A549 (cell line): ENCODE results near the gene HMCES. TPM values are rescaled to one million over a fixed set of nuclear protein-coding genes. Genes with fewer than 3 reads are reported as not detected.
"Not testable (repeated sequence)": the region's sequence is repeated elsewhere in the genome, so short reads cannot be mapped to it uniquely, and the experiment has no call there.

Experiments
- ATAC-seq, 2 experiments: fragments of 200-7000 bp in 1 of 2; fragments of >200 bp in 1 of 2; cut with Nextera tagmentation in 1 of 2; cut with Tn5 transposase in 1 of 2; 3 replicates each; pipeline versions ENCODE4 v1.8.0 to v1.9.1; 2018 to 2020; ENCODE audit warnings: mild to moderate bottlenecking in 1 of 2, moderate library complexity in 1 of 2
- CTCF ChIA-PET: fragments of 300-600 bp; sonication (Branson Sonifier 250); formaldehyde crosslinking; extraction: SDS; loops from one replicate; lab custom pipeline; 2021; ENCODE audit warnings: antibody characterized with exemption, inconsistent platforms; lab: Yijun Ruan, JAX
- POLR2A ChIA-PET: fragments of 350-600 bp; formaldehyde crosslinking; extraction: SDS; loops from one replicate; lab custom pipeline; 2021; ENCODE audit warnings: antibody characterized with exemption, inconsistent platforms; lab: Yijun Ruan, JAX
- DNase-seq, 2 experiments: peaks; one replicate each; pipeline versions ENCODE4 v3.0.0 to v3.0.0-alpha.2; 2011 to 2016; ENCODE audit warnings: low read depth in 1 of 2, low spot score in 1 of 2
- FAIRE-seq: peaks from 2 replicates; lab custom pipeline; 2011; peaks lifted over from hg19 to GRCh38; lab: Jason Lieb, UNC
- H3K27ac ChIP-seq, 2 experiments: fragments of >200 bp; sonication (Bioruptor Twin); formaldehyde crosslinking; 3 replicates each; pipeline ENCODE4 v1.5.1; 2016 to 2017
- H3K4me1 ChIP-seq: fragments of >200 bp; sonication (Bioruptor Twin); formaldehyde crosslinking; 3 replicates; pipeline ENCODE4 v1.6.1; 2016
- H3K4me2 ChIP-seq: fragments of >200 bp; sonication (Bioruptor Twin); formaldehyde crosslinking; 3 replicates; pipeline ENCODE4 v1.6.1; 2016
- H3K4me3 ChIP-seq: fragments of >200 bp; sonication (Bioruptor Twin); formaldehyde crosslinking; 3 replicates; pipeline ENCODE4 v1.5.1; 2016
- H3K9me3 ChIP-seq: fragments of >200 bp; sonication (Bioruptor Twin); formaldehyde crosslinking; 3 replicates; pipeline ENCODE4 v1.6.1; 2016
- BHLHE40 ChIP-seq: IDR thresholded peaks from 2 replicates; pipeline ENCODE4 v1.6.1; 2012; ENCODE audit warnings: low read depth, low read length, inconsistent platforms
- CBX2 ChIP-seq: fragments of 200-600 bp; sonication (generic); IDR thresholded peaks from 2 replicates; pipeline ENCODE4 v1.6.1; 2016; ENCODE audit warnings: low read depth, mild to moderate bottlenecking, borderline replicate concordance
- CBX8 ChIP-seq: fragments of 200-600 bp; sonication (generic); IDR thresholded peaks from 2 replicates; pipeline ENCODE4 v1.6.1; 2016
- CEBPB ChIP-seq, 2 experiments: fragments of >200 bp in 1 of 2; sonication (Bioruptor Twin) in 1 of 2; formaldehyde crosslinking in 1 of 2; IDR thresholded peaks; 2 replicates each; pipeline ENCODE4 v1.6.1; 2012 to 2016
- CHD4 ChIP-seq: fragments of 200-600 bp; sonication (generic); IDR thresholded peaks from 2 replicates; pipeline ENCODE4 v1.6.1; 2016; ENCODE audit warnings: antibody characterized with exemption, mild to moderate bottlenecking, borderline replicate concordance
- EHF ChIP-seq: fragments of 250-450 bp; sonication (Bioruptor Pico); IDR thresholded peaks from 2 replicates; pipeline ENCODE4 v1.5.0; 2020; ENCODE audit warnings: mild to moderate bottlenecking
- EHMT2 ChIP-seq: fragments of 200-600 bp; sonication (generic); IDR thresholded peaks from 2 replicates; pipeline ENCODE4 v1.6.1; 2016; ENCODE audit warnings: antibody characterized with exemption, low read depth, mild to moderate bottlenecking, moderate library complexity
- ESRRA ChIP-seq: fragments of 150-350 bp; IDR thresholded peaks from 2 replicates; pipeline ENCODE4 v1.6.1; 2014; ENCODE audit warnings: mild to moderate bottlenecking, low read length, borderline replicate concordance
- FOSB ChIP-seq: fragments of 250-450 bp; sonication (Bioruptor Pico); IDR thresholded peaks from 2 replicates; pipeline ENCODE4 v1.5.0; 2020; ENCODE audit warnings: mild to moderate bottlenecking, moderate library complexity
- FOSL2 ChIP-seq, 2 experiments: fragments of 450-650 bp in 1 of 2; fragments of >200 bp in 1 of 2; sonication (Bioruptor Twin) in 1 of 2; formaldehyde crosslinking; IDR thresholded peaks; 2 replicates each; pipeline versions ENCODE4 v1.5.0 to v1.6.1; 2016 to 2020; ENCODE audit warnings: mild to moderate bottlenecking in 1 of 2, moderate library complexity in 1 of 2
- HDAC2 ChIP-seq: fragments of 200-600 bp; sonication (generic); IDR thresholded peaks from 2 replicates; pipeline ENCODE4 v1.6.1; 2016
- HEYL ChIP-seq: fragments of 250-450 bp; sonication (Bioruptor Pico); IDR thresholded peaks from 2 replicates; pipeline ENCODE4 v1.8.0; 2021; ENCODE audit warnings: mild to moderate bottlenecking, moderate library complexity
- HOXB13 ChIP-seq: fragments of 250-450 bp; sonication (Bioruptor Pico); IDR thresholded peaks from 2 replicates; pipeline ENCODE4 v1.5.0; 2020; ENCODE audit warnings: low read depth, mild to moderate bottlenecking, moderate library complexity
- JUN ChIP-seq, 2 experiments: fragments of >200 bp; sonication (Bioruptor Twin); formaldehyde crosslinking; IDR thresholded peaks; 2 replicates in 1 of 2; 3 replicates in 1 of 2; pipeline ENCODE4 v1.6.1; 2016 to 2017
- JUNB ChIP-seq: fragments of >200 bp; sonication (Bioruptor Twin); formaldehyde crosslinking; IDR thresholded peaks from 2 replicates; pipeline ENCODE4 v1.6.1; 2016
- KDM1A ChIP-seq: fragments of 200-600 bp; sonication (generic); IDR thresholded peaks from 2 replicates; pipeline ENCODE4 v1.6.1; 2016; ENCODE audit warnings: low read depth, mild to moderate bottlenecking
- MAFK ChIP-seq: fragments of 450-650 bp; IDR thresholded peaks from 2 replicates; pipeline ENCODE4 v1.6.1; 2014; ENCODE audit not compliant: partially characterized antibody
- NFE2L2 ChIP-seq: fragments of 150-350 bp; conservative IDR thresholded peaks from 2 replicates; pipeline ENCODE4 v1.6.1; 2014; ENCODE audit warnings: low read length
- NPAS2 ChIP-seq: fragments of 250-450 bp; sonication (Bioruptor Pico); IDR thresholded peaks from 2 replicates; pipeline ENCODE4 v1.8.0; 2022; ENCODE audit warnings: mild to moderate bottlenecking, moderate library complexity, borderline replicate concordance
- POLR2AphosphoS2 ChIP-seq: conservative IDR thresholded peaks from 2 replicates; pipeline ENCODE4 v1.6.1; 2012; ENCODE audit warnings: low read length, improper control_type of control experiment, inconsistent platforms
- RARB ChIP-seq: fragments of 250-450 bp; sonication (Bioruptor Pico); IDR thresholded peaks from 2 replicates; pipeline ENCODE4 v1.8.0; 2021; ENCODE audit warnings: mild to moderate bottlenecking, moderate library complexity
- RCOR1 ChIP-seq: fragments of 150-350 bp; IDR thresholded peaks from 2 replicates; pipeline ENCODE4 v1.6.1; 2014; ENCODE audit warnings: antibody characterized with exemption, low read length, low read depth
- RFX5 ChIP-seq: fragments of 450-650 bp; IDR thresholded peaks from 2 replicates; pipeline ENCODE4 v1.7.1; 2014; ENCODE audit warnings: antibody characterized with exemption, mild to moderate bottlenecking, moderate library complexity
- SREBF2 ChIP-seq: fragments of 450-650 bp; IDR thresholded peaks from 2 replicates; pipeline ENCODE4 v1.6.1; 2014; ENCODE audit warnings: mild to moderate bottlenecking, moderate library complexity
- TFCP2L1 ChIP-seq: fragments of 250-450 bp; sonication (Bioruptor Pico); IDR thresholded peaks from 2 replicates; pipeline ENCODE4 v1.5.0; 2021; ENCODE audit warnings: mild to moderate bottlenecking
- ZC3H11A ChIP-seq: fragments of 450-650 bp; IDR thresholded peaks from 2 replicates; pipeline ENCODE4 v1.6.1; 2014; ENCODE audit warnings: antibody characterized with exemption, mild to moderate bottlenecking
- ZNF302 ChIP-seq: fragments of 250-450 bp; sonication (Bioruptor Pico); IDR thresholded peaks from 2 replicates; pipeline ENCODE4 v1.9.0; 2021; ENCODE audit warnings: inconsistent platforms, mild to moderate bottlenecking, moderate library complexity
- ZSCAN20 ChIP-seq: fragments of 250-450 bp; sonication (Bioruptor Pico); IDR thresholded peaks from 2 replicates; pipeline ENCODE4 v1.8.0; 2022; ENCODE audit warnings: mild to moderate bottlenecking, moderate library complexity
- WGBS: methylation state at CpG from one replicate; pipeline ENCODE4 v1.1.6; 2017; ENCODE audit errors: missing lambda C conversion rate; 5-methylcytosine and 5-hydroxymethylcytosine counted together
- polyA plus RNA-seq, 4 experiments: library from polyadenylated mRNA; depleted of rRNA in 3 of 4; stranded (reverse); fragments of >200 nt; fragmentation: RNase III in 1 of 4; extraction: RNeasy Plus Mini Kit Qiagen cat#74134 plus additional on column Dnase treatment in 1 of 4; gene quantifications; 2 replicates in 3 of 4; 3 replicates in 1 of 4; pipeline ENCODE4 v1.2.3, GENCODE V29; 2011 to 2017
- TF ChIP-seq, protein P1 (sequence below): fragments of >200 bp; sonication (Bioruptor Twin); formaldehyde crosslinking; IDR thresholded peaks from 3 replicates; pipeline ENCODE4 v1.5.1; 2016
- TF ChIP-seq, protein P2 (sequence below): IDR thresholded peaks from 2 replicates; pipeline ENCODE4 v1.6.1; 2012
- TF ChIP-seq, protein P3 (sequence below): fragments of 150-350 bp; IDR thresholded peaks from 2 replicates; pipeline ENCODE4 v1.6.1; 2014; ENCODE audit warnings: low read depth, mild to moderate bottlenecking, low read length

The HMCES gene
- polyA plus RNA-seq, 2 of the 4 experiments (the other 2 are of a cell fraction): 35.2 to 39.9 TPM

DNA sequence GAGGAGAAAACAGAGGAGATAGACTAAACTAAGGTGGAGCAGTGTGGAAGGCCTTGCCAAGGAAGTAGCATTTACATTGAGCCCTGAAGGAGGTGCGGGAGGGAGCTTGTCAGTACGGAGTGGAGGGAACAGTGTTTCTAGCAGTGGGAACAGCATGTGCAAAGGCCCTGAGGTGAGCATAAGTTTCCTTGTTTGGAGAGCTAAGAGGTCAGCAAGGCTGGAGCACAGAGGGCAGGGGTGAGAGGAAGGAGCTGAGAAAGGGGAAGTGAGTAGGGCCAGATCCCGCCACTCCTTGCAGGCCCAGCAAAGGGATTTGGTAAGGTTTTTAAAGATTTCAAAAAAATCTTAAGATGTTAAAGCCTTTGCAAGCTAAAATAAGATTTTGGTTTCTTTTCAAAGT, 70.1 kb downstream of the HMCES start:
- FAIRE-seq (no peak), ATAC-seq (no peak), DNase-seq (no peak)
- WGBS: 91% methylated on average over 3 of the region's 3 CpGs
- H3K27ac ChIP-seq: no peak overlapping the region
- peaks cover 6% of the 10 kb centered on the region; the same call in 1 of the 3 replicates for H3K4me1 ChIP-seq
- no peak overlapping the region for H3K4me2 ChIP-seq
- TF ChIP-seq SREBF2 (no peak), MAFK (no peak), TFCP2L1 (CRISPR knock-in tag) (no peak), KDM1A (no peak), NFE2L2 (no peak), HOXB13 (no peak), CBX2 (no peak), POLR2AphosphoS2 (no peak), ZC3H11A (no peak), CHD4 (no peak), NPAS2 (no peak), BHLHE40 (no peak), HEYL (no peak), HDAC2 (no peak)
- TF ChIP-seq, protein P1, sequence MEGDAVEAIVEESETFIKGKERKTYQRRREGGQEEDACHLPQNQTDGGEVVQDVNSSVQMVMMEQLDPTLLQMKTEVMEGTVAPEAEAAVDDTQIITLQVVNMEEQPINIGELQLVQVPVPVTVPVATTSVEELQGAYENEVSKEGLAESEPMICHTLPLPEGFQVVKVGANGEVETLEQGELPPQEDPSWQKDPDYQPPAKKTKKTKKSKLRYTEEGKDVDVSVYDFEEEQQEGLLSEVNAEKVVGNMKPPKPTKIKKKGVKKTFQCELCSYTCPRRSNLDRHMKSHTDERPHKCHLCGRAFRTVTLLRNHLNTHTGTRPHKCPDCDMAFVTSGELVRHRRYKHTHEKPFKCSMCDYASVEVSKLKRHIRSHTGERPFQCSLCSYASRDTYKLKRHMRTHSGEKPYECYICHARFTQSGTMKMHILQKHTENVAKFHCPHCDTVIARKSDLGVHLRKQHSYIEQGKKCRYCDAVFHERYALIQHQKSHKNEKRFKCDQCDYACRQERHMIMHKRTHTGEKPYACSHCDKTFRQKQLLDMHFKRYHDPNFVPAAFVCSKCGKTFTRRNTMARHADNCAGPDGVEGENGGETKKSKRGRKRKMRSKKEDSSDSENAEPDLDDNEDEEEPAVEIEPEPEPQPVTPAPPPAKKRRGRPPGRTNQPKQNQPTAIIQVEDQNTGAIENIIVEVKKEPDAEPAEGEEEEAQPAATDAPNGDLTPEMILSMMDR: no peak
- TF ChIP-seq, protein P2, sequence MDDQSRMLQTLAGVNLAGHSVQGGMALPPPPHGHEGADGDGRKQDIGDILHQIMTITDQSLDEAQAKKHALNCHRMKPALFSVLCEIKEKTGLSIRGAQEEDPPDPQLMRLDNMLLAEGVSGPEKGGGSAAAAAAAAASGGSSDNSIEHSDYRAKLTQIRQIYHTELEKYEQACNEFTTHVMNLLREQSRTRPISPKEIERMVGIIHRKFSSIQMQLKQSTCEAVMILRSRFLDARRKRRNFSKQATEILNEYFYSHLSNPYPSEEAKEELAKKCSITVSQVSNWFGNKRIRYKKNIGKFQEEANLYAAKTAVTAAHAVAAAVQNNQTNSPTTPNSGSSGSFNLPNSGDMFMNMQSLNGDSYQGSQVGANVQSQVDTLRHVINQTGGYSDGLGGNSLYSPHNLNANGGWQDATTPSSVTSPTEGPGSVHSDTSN: no peak
- H3K9me3 ChIP-seq: no peaks in the 10 kb centered on the region
- H3K4me3 ChIP-seq: no peak overlapping the region
- CTCF ChIA-PET: interaction anchor here (1.1 kb wide), 1 partner anchor 33 kb away, joined by 3 read pairs; a partner anchor contains a TSS
- POLR2A ChIA-PET: no interaction called here

DNA sequence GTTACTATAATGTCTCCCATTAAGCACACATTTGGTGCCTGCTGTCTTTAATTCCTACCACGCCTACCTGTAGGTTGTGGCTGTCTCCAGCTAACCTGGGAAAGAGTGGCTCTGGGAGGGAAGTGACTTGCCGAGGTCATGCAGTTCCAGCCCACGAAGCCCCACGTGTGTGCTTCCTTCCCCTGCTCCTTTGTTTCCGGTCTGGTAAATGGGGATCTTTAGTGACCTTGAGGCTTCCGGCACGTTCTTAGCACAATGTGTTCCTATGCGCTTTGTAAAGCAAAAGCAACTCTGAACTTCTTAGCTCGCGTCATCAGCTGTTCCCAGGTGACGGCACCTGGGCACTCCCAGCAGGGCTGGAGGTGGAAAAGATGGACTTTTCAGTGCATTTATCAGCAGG, 70.5 kb downstream of the HMCES start:
- ATAC-seq, FAIRE-seq, POLR2A ChIA-PET, H3K9me3 ChIP-seq, DNase-seq, H3K4me1 ChIP-seq, H3K27ac ChIP-seq, H3K4me3 ChIP-seq, H3K4me2 ChIP-seq: not testable (repeated sequence)
- WGBS: 70% methylated on average over 6 of the region's 11 CpGs
- CTCF ChIA-PET: interaction anchor here (1.1 kb wide), 1 partner anchor 33 kb away, joined by 3 read pairs; a partner anchor contains a TSS

DNA sequence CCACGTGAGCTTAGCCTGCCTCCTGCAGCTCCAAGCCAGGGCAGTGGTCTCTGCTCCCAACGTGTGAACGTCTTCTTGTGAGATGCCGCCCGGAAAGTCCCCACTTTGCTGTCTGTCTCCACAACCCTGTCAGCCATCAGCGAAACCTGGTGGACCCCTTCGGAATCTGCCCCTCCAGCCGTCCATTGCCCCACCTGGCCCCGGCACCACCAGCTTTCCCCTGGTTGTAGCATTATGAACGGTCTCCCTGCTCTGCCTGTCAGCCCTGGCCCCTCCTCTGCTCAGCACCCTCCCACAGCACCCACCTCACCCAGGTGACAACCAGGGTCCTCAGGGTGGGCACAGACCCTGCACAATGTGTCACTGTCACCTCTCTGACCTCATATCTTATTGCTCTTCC, 71.1 kb downstream of the HMCES start:
- no peak overlapping the region for H3K4me3 ChIP-seq

More for the DNA sequence above, 71.1 kb downstream of the HMCES start:
- no peak overlapping the region for H3K27ac ChIP-seq
- 91% methylated on average over 5 of the region's 10 CpGs for WGBS
- POLR2A ChIA-PET: no interaction called here
- ATAC-seq (no peak), DNase-seq (no peak), FAIRE-seq (no peak)
- CTCF ChIA-PET: interaction anchor here (1.1 kb wide), 1 partner anchor 34 kb away, joined by 3 read pairs; a partner anchor contains a TSS
- no peak overlapping the region for H3K4me2 ChIP-seq
- H3K9me3 ChIP-seq: no peaks in the 10 kb centered on the region
- H3K4me1 ChIP-seq: no peaks in the 10 kb centered on the region
- TF ChIP-seq RCOR1 (no peak), ESRRA (no peak), FOSB (no peak), FOSL2 (IDR thresholded peaks at IDR 0.05) (no peak), FOSL2 (CRISPR knock-in tag; IDR thresholded peaks at IDR 0.05) (no peak), RFX5 (no peak), JUNB (no peak), CBX8 (no peak), KDM1A (no peak), ZNF302 (CRISPR knock-in tag) (no peak), CEBPB (IDR thresholded peaks at IDR 0.05) (no peak), ZSCAN20 (CRISPR knock-in tag) (no peak), JUN (IDR thresholded peaks at IDR 0.05) (no peak), RARB (CRISPR knock-in tag) (no peak), MAFK (no peak), BHLHE40 (no peak), EHMT2 (no peak), EHF (CRISPR knock-in tag) (no peak), NPAS2 (no peak)
- TF ChIP-seq, protein P3, sequence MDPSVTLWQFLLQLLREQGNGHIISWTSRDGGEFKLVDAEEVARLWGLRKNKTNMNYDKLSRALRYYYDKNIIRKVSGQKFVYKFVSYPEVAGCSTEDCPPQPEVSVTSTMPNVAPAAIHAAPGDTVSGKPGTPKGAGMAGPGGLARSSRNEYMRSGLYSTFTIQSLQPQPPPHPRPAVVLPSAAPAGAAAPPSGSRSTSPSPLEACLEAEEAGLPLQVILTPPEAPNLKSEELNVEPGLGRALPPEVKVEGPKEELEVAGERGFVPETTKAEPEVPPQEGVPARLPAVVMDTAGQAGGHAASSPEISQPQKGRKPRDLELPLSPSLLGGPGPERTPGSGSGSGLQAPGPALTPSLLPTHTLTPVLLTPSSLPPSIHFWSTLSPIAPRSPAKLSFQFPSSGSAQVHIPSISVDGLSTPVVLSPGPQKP: no peak
